ENCODE results near the gene SFXN1.

The SFXN1 gene

GRCh38 chr5:175535796-175536195 lies 57.4 kb downstream of the SFXN1 start:
- no peaks in the 10 kb centered on the region for H3K36me3 Mint-ChIP-seq
- no peaks in the 10 kb centered on the region for H3K27me3 Mint-ChIP-seq
- H3K4me1 Mint-ChIP-seq, result peaks cover 9% of the 10 kb centered on the region
- no peaks in the 10 kb centered on the region for H3K9me3 Mint-ChIP-seq
- H3K27ac Mint-ChIP-seq, result no peak overlapping the region
- no peak overlapping the region for H3K4me3 Mint-ChIP-seq
- ATAC-seq, result no peak

GRCh38 chr5:175538576-175538975 lies 60.2 kb downstream of the SFXN1 start:
- no peaks in the 10 kb centered on the region for H3K9me3 Mint-ChIP-seq
- H3K27me3 Mint-ChIP-seq, result no peaks in the 10 kb centered on the region
- ATAC-seq, result no peak
- H3K4me3 Mint-ChIP-seq, result no peak overlapping the region
- peaks cover 9% of the 10 kb centered on the region for H3K4me1 Mint-ChIP-seq
- no peaks in the 10 kb centered on the region for H3K36me3 Mint-ChIP-seq
- H3K27ac Mint-ChIP-seq, result no peak overlapping the region

GRCh38 chr5:175539936-175540335 lies 61.6 kb downstream of the SFXN1 start:
- H3K27ac Mint-ChIP-seq, result no peak overlapping the region
- ATAC-seq, result no peak
- no peaks in the 10 kb centered on the region for H3K36me3 Mint-ChIP-seq
- no peaks in the 10 kb centered on the region for H3K4me1 Mint-ChIP-seq
- H3K4me3 Mint-ChIP-seq, result no peak overlapping the region
- no peaks in the 10 kb centered on the region for H3K27me3 Mint-ChIP-seq
- H3K9me3 Mint-ChIP-seq, result no peaks in the 10 kb centered on the region

GRCh38 chr5:175541264-175541663 lies 62.9 kb downstream of the SFXN1 start:
- Mint-ChIP-seq H3K27ac (no peak overlapping the region), H3K4me1 (no peaks in the 10 kb centered on the region), H3K4me3 (no peak overlapping the region), H3K36me3 (no peaks in the 10 kb centered on the region), H3K27me3 (peaks cover 5% of the 10 kb centered on the region), H3K9me3 (no peaks in the 10 kb centered on the region)
- ATAC-seq, result no peak

GRCh38 chr5:175542232-175542965 lies 64.0 kb downstream of the SFXN1 start:
- Mint-ChIP-seq H3K27ac (no peak overlapping the region), H3K27me3 (peaks cover 16% of the 10 kb centered on the region), H3K36me3 (no peaks in the 10 kb centered on the region), H3K4me1 (no peaks in the 10 kb centered on the region), H3K9me3 (no peaks in the 10 kb centered on the region), H3K4me3 (no peak overlapping the region)
- ATAC-seq, result peak; percentile 38

- Mint-ChIP-seq H3K27ac (no peak overlapping the region), H3K4me3 (no peak overlapping the region), H3K27me3 (peaks cover 17% of the 10 kb centered on the region), H3K9me3 (no peaks in the 10 kb centered on the region), H3K36me3 (no peaks in the 10 kb centered on the region), H3K4me1 (no peaks in the 10 kb centered on the region)
- ATAC-seq, result no peak
Observed at GRCh38 chr5:175542966-175543235, 64.5 kb downstream of the SFXN1 start.

GRCh38 chr5:175544108-175544511 lies 65.8 kb downstream of the SFXN1 start:
- ATAC-seq, result no peak
- H3K36me3 Mint-ChIP-seq, result no peaks in the 10 kb centered on the region
- no peaks in the 10 kb centered on the region for H3K9me3 Mint-ChIP-seq
- H3K4me1 Mint-ChIP-seq, result no peaks in the 10 kb centered on the region
- H3K4me3 Mint-ChIP-seq, result no peak overlapping the region
- H3K27ac Mint-ChIP-seq, result no peak overlapping the region
- peaks cover 29% of the 10 kb centered on the region for H3K27me3 Mint-ChIP-seq

- no peaks in the 10 kb centered on the region for H3K4me1 Mint-ChIP-seq
- H3K27me3 Mint-ChIP-seq, result peaks cover 33% of the 10 kb centered on the region
- H3K4me3 Mint-ChIP-seq, result no peak overlapping the region
- no peaks in the 10 kb centered on the region for H3K9me3 Mint-ChIP-seq
- no peaks in the 10 kb centered on the region for H3K36me3 Mint-ChIP-seq
- ATAC-seq, result no peak
- no peak overlapping the region for H3K27ac Mint-ChIP-seq
Observed at GRCh38 chr5:175544586-175544985, 66.2 kb downstream of the SFXN1 start.

- Mint-ChIP-seq H3K27ac (no peak overlapping the region), H3K4me1 (no peaks in the 10 kb centered on the region), H3K9me3 (no peaks in the 10 kb centered on the region), H3K36me3 (no peaks in the 10 kb centered on the region), H3K4me3 (no peak overlapping the region), H3K27me3 (peaks cover 60% of the 10 kb centered on the region)
- no peak for ATAC-seq
Observed at GRCh38 chr5:175547842-175548241, 69.5 kb downstream of the SFXN1 start.

GRCh38 chr5:175548626-175549311 lies 70.4 kb downstream of the SFXN1 start:
- no peak for ATAC-seq
- Mint-ChIP-seq H3K27ac (no peak overlapping the region), H3K4me3 (no peak overlapping the region), H3K27me3 (peaks cover 70% of the 10 kb centered on the region), H3K36me3 (no peaks in the 10 kb centered on the region), H3K4me1 (no peaks in the 10 kb centered on the region), H3K9me3 (no peaks in the 10 kb centered on the region)

- Mint-ChIP-seq H3K27ac (no peak overlapping the region), H3K36me3 (no peaks in the 10 kb centered on the region), H3K4me1 (no peaks in the 10 kb centered on the region), H3K27me3 (peaks cover 81% of the 10 kb centered on the region), H3K4me3 (no peak overlapping the region), H3K9me3 (no peaks in the 10 kb centered on the region)
- ATAC-seq, result no peak
Observed at GRCh38 chr5:175550055-175550805, 71.9 kb downstream of the SFXN1 start.

- Mint-ChIP-seq H3K4me1 (no peaks in the 10 kb centered on the region), H3K9me3 (no peaks in the 10 kb centered on the region), H3K27me3 (peaks cover 76% of the 10 kb centered on the region), H3K4me3 (no peak overlapping the region), H3K27ac (no peak overlapping the region), H3K36me3 (no peaks in the 10 kb centered on the region)
- ATAC-seq, result no peak
Observed at GRCh38 chr5:175551266-175551665, 72.9 kb downstream of the SFXN1 start.

- no peak for ATAC-seq
- H3K36me3 Mint-ChIP-seq, result no peaks in the 10 kb centered on the region
- no peak overlapping the region for H3K4me3 Mint-ChIP-seq
- peaks cover 51% of the 10 kb centered on the region for H3K27me3 Mint-ChIP-seq
- no peaks in the 10 kb centered on the region for H3K4me1 Mint-ChIP-seq
- no peaks in the 10 kb centered on the region for H3K9me3 Mint-ChIP-seq
- no peak overlapping the region for H3K27ac Mint-ChIP-seq
Observed at GRCh38 chr5:175554296-175554695, 75.9 kb downstream of the SFXN1 start.

GRCh38 chr5:175555168-175555785 lies 76.9 kb downstream of the SFXN1 start:
- ATAC-seq, result peak; percentile 47
- Mint-ChIP-seq H3K36me3 (no peaks in the 10 kb centered on the region), H3K27ac (no peak overlapping the region), H3K9me3 (no peaks in the 10 kb centered on the region), H3K27me3 (peaks cover 43% of the 10 kb centered on the region), H3K4me3 (no peak overlapping the region), H3K4me1 (no peaks in the 10 kb centered on the region)

- no peak for ATAC-seq
- Mint-ChIP-seq H3K27ac (no peak overlapping the region), H3K4me1 (no peaks in the 10 kb centered on the region), H3K4me3 (no peak overlapping the region), H3K9me3 (no peaks in the 10 kb centered on the region), H3K27me3 (peaks cover 28% of the 10 kb centered on the region), H3K36me3 (no peaks in the 10 kb centered on the region)
Observed at GRCh38 chr5:175556794-175557193, 78.4 kb downstream of the SFXN1 start.

Data from stimulated activated memory B cell treated with anti-CD40 and anti-IgM and Interleukin-4, amounts not matched to agents 10 μg/mL and 1 μg/mL and 100 μg/mL, for 72 hours (primary cell).